GM19351 (cell line): Measurements from ENCODE around the gene TDRD7.
"Not testable (repeated sequence)": the region's sequence is repeated elsewhere in the genome, so short reads cannot be mapped to it uniquely, and the experiment has no call there.

ENCODE experiments used
- ATAC-seq: cut with Tn5 transposase; IDR thresholded peaks from one replicate; pipeline ENCODE4 v1.9.1; 2021; ENCODE audit warnings: mild to moderate bottlenecking, moderate library complexity; ENCODE audit not compliant: unreplicated experiment

TDRD7 gene

GRCh38 chr9:97473717-97474116 lies 61.8 kb downstream of the TDRD7 start:
- ATAC-seq, result no peak

DNA sequence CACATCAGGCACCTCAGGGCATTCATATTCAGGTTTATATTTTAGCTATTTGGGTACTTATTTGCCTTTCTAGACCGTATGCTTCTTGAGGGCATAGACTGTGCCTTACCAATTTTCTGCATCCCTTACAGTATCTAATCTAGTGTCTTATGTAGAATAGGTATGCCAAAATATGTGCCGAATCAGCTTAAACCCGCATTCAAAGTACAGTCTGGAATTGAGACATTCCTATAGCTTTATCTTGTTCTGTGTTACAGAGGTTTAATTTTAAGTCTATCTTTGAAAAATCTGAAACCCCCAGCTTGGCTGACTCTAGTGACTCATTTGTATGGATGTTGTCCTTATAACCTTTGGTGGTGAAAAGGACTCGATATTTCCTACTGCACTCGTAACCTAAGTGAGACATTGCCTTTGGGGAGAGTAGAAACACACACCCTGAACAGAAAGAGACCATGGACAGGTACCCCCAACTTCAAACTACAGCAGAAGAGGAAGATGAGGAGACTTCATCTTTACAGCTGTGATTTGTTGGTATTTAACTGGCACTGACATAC lies 62.6 kb downstream of the TDRD7 start:
- ATAC-seq, result no peak

GRCh38 chr9:97475059-97475458 lies 63.2 kb downstream of the TDRD7 start:
- no peak for ATAC-seq

DNA sequence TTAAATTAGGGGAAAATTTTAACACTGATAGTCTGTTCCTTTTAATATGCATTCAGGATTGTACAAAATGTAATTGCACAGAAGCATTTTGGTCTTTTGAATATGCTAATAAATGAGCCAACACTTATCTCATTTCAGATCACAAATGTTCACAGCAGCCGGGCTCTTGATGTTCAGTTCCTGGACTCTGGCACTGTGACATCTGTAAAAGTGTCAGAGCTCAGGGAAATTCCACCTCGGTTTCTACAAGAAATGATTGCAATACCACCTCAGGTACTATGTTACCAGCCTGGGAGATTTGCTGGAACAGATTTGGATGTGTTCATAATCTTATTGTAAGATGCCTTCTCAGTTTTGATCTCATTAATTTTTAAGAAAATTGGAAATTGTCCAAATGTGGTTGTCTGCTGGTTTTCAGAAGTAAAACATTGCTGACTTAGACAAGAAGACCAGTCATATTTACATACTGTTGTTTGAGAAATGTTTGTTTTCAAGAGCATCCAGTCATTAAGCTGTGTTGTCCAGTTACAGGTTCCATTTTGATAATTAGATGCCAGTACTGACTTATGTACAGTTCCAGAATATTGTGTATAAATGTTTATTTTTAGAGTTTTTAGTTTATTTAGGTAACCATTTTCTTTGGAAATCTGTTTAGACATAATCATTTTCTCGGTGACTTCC lies 66.5 kb downstream of the TDRD7 start:
- no peak for ATAC-seq

DNA sequence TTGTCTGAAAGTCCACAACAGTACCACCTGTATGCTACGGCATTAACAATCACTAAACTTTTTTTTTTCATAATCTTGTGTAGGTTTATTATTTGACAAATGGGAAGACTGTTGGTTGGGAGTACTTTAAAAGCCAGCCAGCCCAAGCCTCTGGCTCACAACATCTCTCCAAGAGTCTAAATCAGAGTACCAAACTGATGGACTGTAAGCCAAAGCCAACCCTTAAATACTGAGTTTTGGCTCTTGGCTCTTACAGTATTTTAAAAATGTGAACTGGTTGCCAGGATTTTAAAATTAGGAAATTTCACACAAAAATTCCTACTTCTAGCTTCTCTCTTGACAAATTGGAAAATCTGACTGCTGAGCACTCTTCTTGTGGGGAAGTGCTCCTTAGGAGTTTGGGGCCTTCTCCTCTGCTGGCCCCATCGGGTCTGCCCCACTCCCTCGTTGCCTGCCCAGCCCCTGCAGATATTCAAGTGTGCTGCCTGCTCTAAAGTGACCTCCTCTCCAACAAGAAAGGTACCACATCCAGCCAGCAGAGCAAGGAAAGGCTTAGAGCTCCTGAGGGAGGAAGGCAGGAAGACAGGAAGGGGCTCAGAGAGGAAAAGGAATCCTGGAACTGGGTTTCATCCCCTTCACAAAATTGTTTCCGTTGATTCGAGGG lies 67.7 kb downstream of the TDRD7 start:
- ATAC-seq, result no peak

DNA sequence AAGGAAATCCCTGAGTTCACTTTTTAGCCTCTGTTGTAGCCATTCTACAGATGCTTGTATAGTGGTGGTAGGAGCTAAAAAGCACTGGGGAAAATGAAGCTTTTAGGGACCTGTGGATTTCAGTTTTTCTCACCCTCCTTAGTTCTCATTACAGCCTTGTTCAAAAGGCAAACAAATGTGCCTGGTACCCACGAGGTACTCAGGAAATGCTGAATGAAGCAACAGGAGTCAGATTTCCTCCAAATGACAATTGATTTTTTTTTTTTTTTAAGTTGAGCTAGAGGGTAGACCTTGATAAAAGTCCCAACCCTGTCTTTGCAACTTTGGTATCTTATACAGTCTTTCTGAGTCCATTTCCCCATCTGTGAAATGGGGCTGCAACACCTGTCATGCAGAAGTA lies 68.3 kb downstream of the TDRD7 start:
- ATAC-seq, result no peak

- ATAC-seq, result no peak
Measured at GRCh38 chr9:97480749-97481148, 68.9 kb downstream of the TDRD7 start.

GRCh38 chr9:97484134-97484533 lies 72.2 kb downstream of the TDRD7 start:
- no peak for ATAC-seq

DNA sequence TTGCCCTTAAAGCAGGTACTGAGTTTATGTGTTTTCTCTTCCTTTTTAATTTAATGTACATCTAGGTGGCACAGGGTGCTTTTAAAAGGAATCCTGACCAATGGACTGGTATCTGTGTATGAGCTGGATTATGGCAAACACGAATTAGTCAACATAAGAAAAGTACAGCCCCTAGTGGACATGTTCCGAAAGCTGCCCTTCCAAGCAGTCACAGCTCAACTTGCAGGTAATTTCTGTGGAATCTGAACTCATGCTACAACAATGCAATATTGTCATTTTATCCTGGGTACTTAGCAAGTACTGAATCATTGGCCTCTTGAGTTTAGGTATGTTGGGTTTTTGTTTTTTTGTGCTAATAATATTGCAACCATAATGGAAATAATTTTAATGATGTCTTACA lies 75.2 kb downstream of the TDRD7 start:
- ATAC-seq, result no peak

- no peak for ATAC-seq
Measured at GRCh38 chr9:97487861-97488260, 76.0 kb downstream of the TDRD7 start.

DNA sequence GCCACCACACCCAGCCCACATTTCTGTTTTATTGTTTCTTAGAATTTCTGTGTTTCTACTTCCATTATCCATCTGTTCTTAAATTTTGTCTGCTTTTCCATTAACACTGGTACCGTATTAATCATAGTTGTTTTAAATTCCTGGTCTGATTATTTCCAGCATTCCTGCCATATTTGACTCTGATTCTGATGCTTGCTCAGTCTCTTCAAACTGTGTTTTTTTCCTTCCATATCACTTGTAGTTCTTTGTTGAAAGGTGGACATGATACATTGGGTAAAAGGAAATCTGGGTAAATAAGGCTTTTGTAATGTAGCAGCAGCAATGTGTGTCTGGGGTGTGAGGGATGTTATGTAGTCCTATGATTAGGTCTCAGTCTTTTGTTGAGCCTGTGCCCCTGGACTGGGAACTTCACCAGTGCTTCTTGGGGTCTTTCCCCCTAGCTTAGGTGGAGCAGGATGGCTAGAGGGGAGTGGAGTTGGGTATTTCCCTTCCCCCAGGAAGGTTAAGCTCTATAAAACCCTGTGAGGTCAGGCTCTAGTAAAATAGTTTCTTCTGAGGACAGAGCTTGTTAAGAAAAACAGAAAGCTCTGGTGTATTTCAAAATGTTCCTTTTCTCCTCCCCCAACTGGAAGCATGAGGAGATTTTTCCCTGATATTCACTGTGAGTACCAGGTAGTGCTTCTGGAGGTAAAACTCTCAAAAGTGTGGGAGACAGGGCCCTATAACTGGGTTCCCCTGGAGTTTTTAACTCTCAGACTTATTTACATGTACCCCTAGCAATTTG lies 79.5 kb downstream of the TDRD7 start:
- no peak for ATAC-seq

- ATAC-seq, result not testable (repeated sequence)
Measured at GRCh38 chr9:97497558-97498375, 85.9 kb downstream of the TDRD7 start.

- ATAC-seq, result not testable (repeated sequence)
Measured at GRCh38 chr9:97498846-97499245, 87.0 kb downstream of the TDRD7 start.

GRCh38 chr9:97500263-97500662 lies 88.4 kb downstream of the TDRD7 start:
- ATAC-seq, result no peak

DNA sequence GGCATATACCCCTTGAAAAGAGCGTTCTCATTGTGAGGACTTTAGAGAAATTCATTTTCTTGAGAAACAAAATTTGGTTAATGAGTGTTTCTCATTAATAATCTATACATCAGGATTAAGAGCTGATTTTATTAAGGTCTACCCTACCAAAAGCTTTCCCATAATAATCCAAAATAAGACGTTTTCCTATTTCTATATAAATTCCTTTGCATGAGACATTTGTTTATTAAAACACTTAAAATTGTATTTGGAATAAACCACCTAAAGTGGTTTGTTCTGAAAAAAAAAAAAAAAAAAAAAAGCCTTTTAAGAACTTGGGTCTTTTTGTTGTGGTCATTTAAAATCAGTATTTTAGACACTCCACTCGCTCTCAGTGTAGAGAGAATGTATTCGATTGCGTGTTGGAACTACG lies 88.9 kb downstream of the TDRD7 start:
- ATAC-seq, result no peak

DNA sequence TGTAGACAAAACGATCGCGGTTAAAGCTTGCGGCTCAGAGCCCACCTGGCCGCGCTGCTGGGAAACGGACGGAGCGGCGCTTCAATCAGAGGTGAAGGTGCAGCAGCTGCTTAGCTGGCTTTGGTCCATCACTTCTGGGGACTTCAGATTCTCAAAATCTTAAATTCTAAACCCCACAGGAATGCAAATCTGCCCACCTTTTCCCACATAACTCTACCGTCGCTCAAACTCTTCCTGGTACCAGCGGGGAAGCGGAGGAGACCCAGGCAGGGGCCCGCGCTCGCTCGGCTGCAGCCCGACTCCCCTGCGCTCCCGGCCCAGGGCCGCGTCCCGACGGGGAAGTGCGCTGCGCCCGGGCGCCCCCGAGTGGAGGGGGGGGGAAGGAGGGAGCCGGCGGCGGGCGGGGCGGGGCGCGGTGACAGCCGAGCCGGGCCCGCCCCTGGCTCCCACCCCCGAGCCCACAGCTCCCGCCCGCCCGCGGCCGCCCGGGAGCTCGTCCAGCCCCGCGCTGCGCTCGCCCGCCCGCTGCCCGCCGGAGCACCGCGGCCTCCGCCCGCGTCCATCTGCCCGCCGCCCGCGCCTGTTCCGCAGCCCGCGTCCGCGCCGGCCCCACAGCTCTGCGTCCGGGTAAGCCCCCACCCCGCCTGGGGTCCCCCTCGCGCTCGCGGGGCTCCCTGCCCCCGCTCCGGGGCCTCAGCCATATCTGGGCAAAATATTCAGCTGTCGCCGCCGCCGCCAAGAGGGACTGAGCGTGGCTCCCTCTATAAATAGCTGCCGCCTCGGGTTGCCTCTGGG lies 89.5 kb downstream of the TDRD7 start, which contains the start of gene TMOD1:
TMOD1 (plus strand) TSS at position 490 of the 795 bp plus-strand sequence. CDS start 22,523 bp downstream, outside the sequence.
- ATAC-seq, result peak; percentile 65

DNA sequence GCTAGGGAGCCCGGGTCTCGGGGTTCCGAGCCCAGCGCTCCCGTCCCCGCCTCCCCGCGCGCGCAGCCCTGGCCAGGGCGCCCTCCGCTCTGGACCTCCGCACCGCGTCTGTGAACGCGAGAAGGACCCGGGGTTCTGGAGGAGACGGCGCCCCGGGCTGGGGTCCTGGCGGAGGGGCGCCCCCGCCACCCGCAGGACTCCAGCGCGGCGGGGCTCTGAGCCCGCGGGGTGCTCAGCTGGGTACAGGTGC lies 90.0 kb downstream of the TDRD7 start:
- peak; percentile 37 for ATAC-seq

GRCh38 chr9:97502222-97502983 lies 90.5 kb downstream of the TDRD7 start:
- ATAC-seq, result no peak
